ENCODE measurements around the gene SH3BGR. TPM values are rescaled to one million over a fixed set of nuclear protein-coding genes. Genes with fewer than 3 reads are reported as not detected.

The SH3BGR gene
- total and polyA plus RNA-seq, 2 of the 8 experiments (the other 6 are each of a cell fraction or from before 2014, with no cell fraction given) = 2.1 to 5.9 TPM

- Histone ChIP-seq H2BK5ac (ENCODE audit: low read depth, low read length) (no peak overlapping the region), H3K79me2 (ENCODE audit: control insufficient read depth in 1 of 2, insufficient read depth in 2 of 2, low read length in 2 of 2) (no peaks in the 10 kb centered on the region), H2BK20ac (ENCODE audit: low read length) (no peak overlapping the region), H3K27me3 (replicated peaks in 1 of 4; ENCODE audit: control insufficient read depth in 3 of 4, extremely low read depth in 1 of 4, insufficient read depth in 3 of 4, low read length in 3 of 4) (0 out of 7 replicates have a peak, but pooled peaks cover 0 to 2% (median 0%) of the 10 kb centered on the region in 4 experiments), H4K8ac (ENCODE audit: extremely low read depth, insufficient read depth, low read length) (no peak overlapping the region), H2BK120ac (replicated peaks; ENCODE audit: low read depth, low read length) (no peak overlapping the region), H2BK15ac (ENCODE audit: low read length) (no peak overlapping the region), H3K36me3 (ENCODE audit: control insufficient read depth in 2 of 4, insufficient read depth in 4 of 4, low read length in 3 of 4) (no peaks in the 10 kb centered on the region), H2BK12ac (ENCODE audit: low read depth, low read length) (no peak overlapping the region), H3K4me1 (replicated peaks in 1 of 4; ENCODE audit: control insufficient read depth in 3 of 4, insufficient read depth in 4 of 4, low read length in 3 of 4) (peaks cover 0 to 5% (median 2%) of the 10 kb centered on the region in 4 experiments; a peak in 3 of 7 replicates), H3K4ac (replicated peaks; ENCODE audit: insufficient read length, low read depth, low read length) (no peak overlapping the region), H4K5ac (ENCODE audit: insufficient read length, low read depth, low read length) (no peak overlapping the region), H3K9me3 (ENCODE audit: insufficient read depth in 2 of 2, low read depth in 1 of 2, low read length in 1 of 2) (no peaks in the 10 kb centered on the region), H4K91ac (replicated peaks; ENCODE audit: insufficient read length, low read length) (no peak overlapping the region), H3K23ac (ENCODE audit: insufficient read length) (no peak overlapping the region), H3K79me1 (ENCODE audit: low read depth, low read length) (no peaks in the 10 kb centered on the region), H3K4me3 (ENCODE audit: extremely low read depth in 1 of 4, insufficient read depth in 2 of 4, low read depth in 3 of 4, low read length in 4 of 4) (no peak overlapping the region), H3K56ac (replicated peaks; ENCODE audit: insufficient read length, low read depth, low read length) (no peak overlapping the region), H3K18ac (ENCODE audit: extremely low read depth, low read length) (no peak overlapping the region), H3K9ac (replicated peaks in 1 of 4; ENCODE audit: extremely low read depth in 1 of 4, low read depth in 3 of 4, low read length in 3 of 4) (no peak overlapping the region), H3K23me2 (ENCODE audit: low read depth, low read length) (no peaks in the 10 kb centered on the region; the same call in 1 of the 2 replicates), H2AK5ac (ENCODE audit: low read depth, low read length) (0 out of 2 replicates have a peak overlapping the region, but pooled peaks have one; percentile 76), H4K20me1 (replicated peaks in 1 of 2; ENCODE audit: control insufficient read depth in 1 of 2, insufficient read depth in 2 of 2, low read length in 2 of 2) (no peaks in the 10 kb centered on the region), H3K14ac (ENCODE audit: insufficient read length) (no peak overlapping the region), H3K27ac (ENCODE audit: low read depth, low read length) (no peak overlapping the region), H2AFZ (ENCODE audit: low read length) (no peak overlapping the region), H3K4me2 (ENCODE audit: insufficient read depth in 1 of 2, low read depth in 2 of 2, low read length in 2 of 2) (no peak overlapping the region)
- 87% methylated on average over 3 of the region's 3 CpGs; no CpG with 5 or more reads in 1 of the 2 experiments for WGBS, 2 experiments (ENCODE audit: extremely low coverage in 1 of 2, insufficient coverage in 1 of 2, insufficient read length in 1 of 2, insufficient replicate concordance in 2 of 2, low coverage in 1 of 2, low lambda C conversion rate in 2 of 2, missing lambda C conversion rate in 1 of 2)
- TF ChIP-seq KDM4A (IDR thresholded peaks at IDR 0.05; ENCODE audit: low read depth, low read length, severe bottlenecking) = no peak
- TF ChIP-seq MAFK (IDR thresholded peaks at IDR 0.05; ENCODE audit: low read depth, low read length) = no peak
- no peak for TF ChIP-seq GTF2F1 (IDR thresholded peaks at IDR 0.05; ENCODE audit: borderline replicate concordance, low read depth, low read length)
- TF ChIP-seq HDAC2 (IDR thresholded peaks at IDR 0.05; ENCODE audit: borderline replicate concordance in 1 of 2, low read depth in 2 of 2, low read length in 2 of 2) = no peak
- TF ChIP-seq CTBP2 (IDR thresholded peaks at IDR 0.05; ENCODE audit: borderline replicate concordance, insufficient read depth, insufficient read length, low read length) = no peak
- TF ChIP-seq NANOG (IDR thresholded peaks at IDR 0.05; ENCODE audit: insufficient read depth, low read depth, low read length, poor library complexity, severe bottlenecking) = no peak
- no peak for TF ChIP-seq EZH2 (IDR thresholded peaks at IDR 0.05; ENCODE audit: low read depth, low read length, severe bottlenecking)
- TF ChIP-seq RAD21 (IDR thresholded peaks at IDR 0.05 in 1 of 2, conservative IDR thresholded peaks at IDR 0.05 in 1 of 2; ENCODE audit: low read depth in 2 of 2, low read length in 2 of 2) = no peak
- FAIRE-seq = no peak
- DNase-seq (ENCODE audit: low read depth in 1 of 2, low spot score in 2 of 2) = no peak
- ChIA-PET CTCF (ENCODE audit: partially characterized antibody) (no interaction called here), POLR2A (ENCODE audit: partially characterized antibody) (interaction anchor here (1.7 kb wide), 1 partner anchor 28 kb away, joined by 5 read pairs; no protein-coding TSS in a partner anchor)
Observed at GRCh38 chr21:39564200-39564599, 112.4 kb downstream of the SH3BGR start.
